Heart right ventricle (tissue), 16 donors: ENCODE results near the gene RFT1. TPM values are rescaled to one million over a fixed set of nuclear protein-coding genes. Genes with fewer than 3 reads are reported as not detected.
A peak's percentile ranks its signal among the peaks of the same experiment; 100 is the strongest.

Source experiments
- ATAC-seq, 8 donors: fragments of 200-7000 bp; cut with Tn5 transposase; one replicate each; pipeline ENCODE4 v1.9.1; 2020; ENCODE audit warnings: mild to moderate bottlenecking in 8 of 8, moderate library complexity in 8 of 8, moderate number of reproducible peaks in 1 of 8
- DNase-seq, 2 donors: peaks; one replicate each; pipeline ENCODE4 v3.0.0-alpha.2; 2020
- H3K27ac ChIP-seq, 10 donors: fragments of 200-600 bp; sonication (generic) in 2 of 10; one replicate each; pipeline versions ENCODE4 v1.5.0 to v1.8.0; 2020 to 2022; ENCODE audit warnings: mild to moderate bottlenecking in 3 of 10
- H3K27me3 ChIP-seq, 7 donors: fragments of 200-600 bp; one replicate each; pipeline ENCODE4 v1.8.0; 2021 to 2022; ENCODE audit warnings: mild to moderate bottlenecking in 2 of 7
- H3K36me3 ChIP-seq, 9 donors: fragments of 200-600 bp; sonication (generic) in 1 of 9; one replicate each; pipeline versions ENCODE4 v1.5.0 to v1.8.0; 2020 to 2022; ENCODE audit warnings: mild to moderate bottlenecking in 2 of 9
- H3K4me1 ChIP-seq, 9 donors: fragments of 200-600 bp; sonication (generic) in 1 of 9; one replicate each; pipeline versions ENCODE4 v1.5.0 to v1.8.0; 2020 to 2022; ENCODE audit warnings: mild to moderate bottlenecking in 4 of 9
- H3K4me3 ChIP-seq, 10 donors: fragments of 200-600 bp; sonication (generic) in 2 of 10; one replicate each; pipeline versions ENCODE4 v1.5.0 to v1.8.0; 2020 to 2022; ENCODE audit warnings: mild to moderate bottlenecking in 7 of 10, moderate library complexity in 2 of 10
- H3K9me3 ChIP-seq, 11 donors: fragments of 200-600 bp in 10 of 11; sonication (generic) in 2 of 11; one replicate each; pipeline versions ENCODE4 v1.5.0 to v1.8.0; 2013 to 2022; ENCODE audit warnings: mild to moderate bottlenecking in 2 of 11, control low read depth in 1 of 11, moderate library complexity in 1 of 11
- WGBS, 2 donors: extraction: QIAGEN DNeasy Blood & Tissue Kit; methylation state at CpG; one replicate each; pipeline ENCODE4 v1.1.7; 2013; ENCODE audit warnings: inconsistent platforms in 1 of 2; 5-methylcytosine and 5-hydroxymethylcytosine counted together
- intact Hi-C, 10 donors: fragments of 100-400 bp; cut with DNase I; formaldehyde crosslinking; loops; one replicate each; pipeline versions ENCODE4 v1.11.1 to v1.14.2; 2022
- polyA plus RNA-seq, 2 donors: library from polyadenylated mRNA; stranded (reverse); fragments of 200-250 nt; gene quantifications; one replicate each; pipeline ENCODE4 v1.2.3, GENCODE V29; 2013
- total RNA-seq, 10 donors: library from RNA; stranded (reverse); fragmentation: NEBNext Ultra II Directional in 3 of 10; extraction: Animal tissue kit (Norgen Biotek cat#: 25700) in 3 of 10; gene quantifications; one replicate each; pipeline versions ENCODE4 v1.2.1 to v1.2.4, GENCODE V29; 2021 to 2023
- TF ChIP-seq, protein P1 (sequence below), 9 donors: fragments of 200-600 bp; sonication (generic) in 2 of 9; IDR thresholded peaks; one replicate each; pipeline versions ENCODE4 v1.5.0 to v1.8.0; 2021 to 2022; ENCODE audit warnings: antibody characterized with exemption in 9 of 9, mild to moderate bottlenecking in 5 of 9, moderate library complexity in 1 of 9
- donor health status: Arrhythmogenic right ventricular cardiomyopathy.
- donor health status: ischemic (EF 13 %, LVEDD 7.1; RV severe dilation, severe dysfunction).
- donor health status: healthy with polysubstance abuse.
- donor health status: DM: no; HTN: yes; CAD: no.
- donor health status: DM: no; HTN: no; CAD: no.
- donor health status: ischemic (EF 25% LVEDD 6.9; RV normal size, moderate dysfunction).
- donor health status: ischemic (EF 25% LVEDD 5.7; RV mildly dilated, moderate dysfunction).
- donor health status: healthy.
- donor health status: DM: yes; HTN: yes; CAD: no.
- donor health status: Ischemic cardiomyopathy.
- donor health status: ischemic (EF 35%, LVEDD 5.7; RV mildly dilated, moderate dysfunction).
- donor health status: nonischemic (EF 11% LVEDD 7.7; RV severe dilation, severe dysfunction).
- donor health status: DM: yes; HTN: yes; CAD: no.
- donor health status: PGD.
- donor health status: ischemic (EF 29% LVEDD 5.4; RV normal size, mild dysfunction).
- donor health status: nonischemic (EF 23%, LVEDD 6.1; RV moderate dilation, normal function).

Gene RFT1
- total and polyA plus RNA-seq, 12 donors: 4.6 to 13.1 (median 9.1) TPM

DNA sequence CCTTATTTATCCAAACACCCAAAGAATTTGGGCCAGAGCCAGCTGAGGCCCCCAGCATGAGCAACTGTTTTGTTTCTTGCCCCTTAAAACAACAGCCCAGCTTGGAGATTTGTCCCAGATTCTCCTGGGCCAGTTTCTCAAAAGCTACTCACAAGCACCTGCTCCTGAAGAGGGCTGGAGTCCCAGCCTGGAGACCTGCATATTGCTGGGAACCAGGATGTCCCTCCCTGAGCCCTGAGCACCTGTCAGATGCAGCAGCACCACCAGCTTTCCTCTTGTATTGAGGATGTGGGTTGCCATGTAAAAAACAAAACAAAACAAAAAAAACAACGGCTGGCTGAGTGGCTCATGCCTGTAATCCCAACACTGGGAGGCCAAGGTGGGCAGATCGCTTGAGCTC lies 7.0 kb upstream of the RFT1 start:
- ATAC-seq (no peak), DNase-seq (no peak)
- no peak overlapping the region for H3K27ac ChIP-seq
- H3K36me3 ChIP-seq: no peaks in the 10 kb centered on the region
- H3K4me1 ChIP-seq: peaks cover 0 to 35% (median 10%) of the 10 kb centered on the region in 9 donors
- intact Hi-C loops: no loop called here
- no peaks in the 10 kb centered on the region for H3K9me3 ChIP-seq
- no peak overlapping the region for H3K4me3 ChIP-seq
- WGBS, 2 donors: 59 to 68% methylated on average over 2 of the region's 2 CpGs
- H3K27me3 ChIP-seq: no peaks in the 10 kb centered on the region
- TF ChIP-seq, protein P1, sequence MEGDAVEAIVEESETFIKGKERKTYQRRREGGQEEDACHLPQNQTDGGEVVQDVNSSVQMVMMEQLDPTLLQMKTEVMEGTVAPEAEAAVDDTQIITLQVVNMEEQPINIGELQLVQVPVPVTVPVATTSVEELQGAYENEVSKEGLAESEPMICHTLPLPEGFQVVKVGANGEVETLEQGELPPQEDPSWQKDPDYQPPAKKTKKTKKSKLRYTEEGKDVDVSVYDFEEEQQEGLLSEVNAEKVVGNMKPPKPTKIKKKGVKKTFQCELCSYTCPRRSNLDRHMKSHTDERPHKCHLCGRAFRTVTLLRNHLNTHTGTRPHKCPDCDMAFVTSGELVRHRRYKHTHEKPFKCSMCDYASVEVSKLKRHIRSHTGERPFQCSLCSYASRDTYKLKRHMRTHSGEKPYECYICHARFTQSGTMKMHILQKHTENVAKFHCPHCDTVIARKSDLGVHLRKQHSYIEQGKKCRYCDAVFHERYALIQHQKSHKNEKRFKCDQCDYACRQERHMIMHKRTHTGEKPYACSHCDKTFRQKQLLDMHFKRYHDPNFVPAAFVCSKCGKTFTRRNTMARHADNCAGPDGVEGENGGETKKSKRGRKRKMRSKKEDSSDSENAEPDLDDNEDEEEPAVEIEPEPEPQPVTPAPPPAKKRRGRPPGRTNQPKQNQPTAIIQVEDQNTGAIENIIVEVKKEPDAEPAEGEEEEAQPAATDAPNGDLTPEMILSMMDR (IDR thresholded peaks at IDR 0.05): no peak

DNA sequence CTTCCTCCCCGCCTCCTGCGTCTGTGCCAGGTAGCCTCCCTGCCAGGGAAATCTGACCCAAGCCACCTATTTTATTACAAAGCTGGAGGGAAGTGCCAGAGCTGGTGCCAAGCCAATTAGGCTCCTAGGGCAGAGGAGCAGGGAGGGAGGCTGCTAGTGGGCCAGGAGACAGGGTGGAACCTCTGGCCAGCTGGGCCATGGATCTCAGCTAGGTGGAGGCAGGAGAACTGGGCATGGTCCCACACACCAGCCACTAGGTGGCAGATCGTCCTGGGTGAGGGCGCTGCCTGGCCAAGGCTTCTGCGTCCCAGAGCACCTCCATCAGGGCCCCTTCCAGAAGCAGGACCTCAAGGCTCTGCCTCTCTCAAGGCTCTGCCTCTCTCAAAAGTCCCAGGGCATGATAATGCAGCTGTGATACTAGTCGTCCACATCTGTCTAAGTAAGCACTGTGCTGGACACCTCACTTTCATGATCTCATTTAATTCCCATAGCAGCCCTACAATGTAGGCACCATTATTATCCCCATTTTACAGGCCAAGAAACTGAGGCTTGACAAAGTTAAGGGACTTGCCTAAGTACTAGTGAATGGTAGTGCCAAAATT lies 4.5 kb upstream of the RFT1 start:
- TF ChIP-seq, protein P1 (IDR thresholded peaks at IDR 0.05): peak; percentile 41 to 85 (median 72)
- Histone ChIP-seq H3K4me1 (peaks cover 0 to 30% (median 14%) of the 10 kb centered on the region in 9 donors), H3K4me3 (no peak overlapping the region), H3K9me3 (no peaks in the 10 kb centered on the region), H3K36me3 (no peaks in the 10 kb centered on the region), H3K27me3 (no peaks in the 10 kb centered on the region), H3K27ac (peak overlapping the region in 1 of 10 donors; percentile 0)
- ATAC-seq (peak; percentile 40 to 74 (median 60)), DNase-seq (peak; percentile 59 to 73)
- 30 to 31% methylated on average over 6 of the region's 6 CpGs for WGBS, 2 donors
- intact Hi-C loops: loop anchor here in 9 of 10 donors (1.0 to 5.0 kb wide), 4 partner anchors 58 to 63 kb away; no protein-coding TSS in a partner anchor

DNA sequence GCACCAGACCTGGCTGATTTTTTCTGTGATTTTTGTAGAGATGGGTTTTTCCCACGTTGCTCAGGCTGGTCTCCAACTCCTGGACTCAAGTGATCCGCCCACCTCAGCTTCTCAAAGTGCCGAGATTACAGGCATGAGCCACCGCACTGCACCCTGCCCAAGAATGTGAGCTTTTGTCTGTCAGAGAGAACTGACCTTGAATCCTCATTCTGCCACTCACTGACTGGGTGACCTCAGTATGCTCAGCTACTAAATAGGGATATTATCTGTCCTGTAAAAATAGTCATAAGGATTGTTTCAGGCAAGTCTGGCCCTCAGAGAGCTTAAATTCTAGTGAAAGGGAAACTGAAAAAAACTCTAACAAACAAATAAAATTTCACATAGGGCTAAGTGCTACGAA lies 2.1 kb upstream of the RFT1 start:
- Histone ChIP-seq H3K36me3 (peaks cover 0 to 5% (median 0%) of the 10 kb centered on the region in 9 donors), H3K4me1 (peaks cover 6 to 42% (median 23%) of the 10 kb centered on the region in 9 donors), H3K4me3 (no peak overlapping the region), H3K9me3 (no peaks in the 10 kb centered on the region), H3K27me3 (no peaks in the 10 kb centered on the region), H3K27ac (peak overlapping the region in 1 of 10 donors; percentile 91)
- TF ChIP-seq, protein P1 (IDR thresholded peaks at IDR 0.05): no peak
- WGBS, 2 donors: 63 to 68% methylated on average over 5 of the region's 5 CpGs
- intact Hi-C loops: loop anchor here in 5 of 10 donors (5.0 kb wide), 2 partner anchors 60 to 65 kb away; no protein-coding TSS in a partner anchor
- ATAC-seq: no peak
- no peak for DNase-seq

DNA sequence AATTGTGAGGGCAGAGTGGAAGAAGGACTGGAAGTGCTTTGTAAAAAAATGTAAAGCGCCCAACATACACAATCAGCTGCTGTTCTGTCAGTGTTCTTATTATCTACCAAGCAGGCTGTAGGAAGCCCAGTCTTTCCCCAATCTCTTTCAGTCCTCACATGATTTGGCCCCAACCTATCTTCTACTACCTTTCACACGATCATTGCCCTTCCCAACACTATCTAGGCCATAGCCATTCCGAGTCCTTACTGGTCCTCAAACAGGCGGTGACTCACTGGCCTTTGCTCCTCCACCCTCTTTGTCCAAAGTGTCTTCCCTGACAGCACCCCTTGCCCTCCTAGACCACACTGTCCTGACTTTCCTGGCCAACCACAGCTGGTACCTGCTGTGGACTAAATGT lies 861 bp upstream of the RFT1 start:
- H3K27ac ChIP-seq: peak overlapping the region in 9 of 10 donors; percentile 86 to 98 (median 91)
- H3K4me3 ChIP-seq: peak overlapping the region in 8 of 10 donors; percentile 73 to 96 (median 91)
- no peak for DNase-seq
- 90 to 94% methylated on average over 4 of the region's 4 CpGs for WGBS, 2 donors
- no peaks in the 10 kb centered on the region for H3K27me3 ChIP-seq
- H3K4me1 ChIP-seq: peaks cover 6 to 42% (median 23%) of the 10 kb centered on the region in 9 donors
- no peak for ATAC-seq
- TF ChIP-seq, protein P1 (IDR thresholded peaks at IDR 0.05): no peak
- intact Hi-C loops: loop anchor here in 7 of 10 donors (1.0 to 5.0 kb wide), 4 partner anchors 29 to 66 kb away; partner anchors contain the start of gene PRKCD (in 2 of the 7)
- no peaks in the 10 kb centered on the region for H3K9me3 ChIP-seq
- H3K36me3 ChIP-seq: peaks cover 0 to 17% (median 0%) of the 10 kb centered on the region in 9 donors
